Activated T-helper 1 cell treated with Interleukin-2 at 50 U/mL for 16 hours (primary cell): ENCODE data around the gene CARD10.
A peak's percentile ranks its signal among the peaks of the same experiment; 100 is the strongest.

Source experiments
- DNase-seq: peaks from one replicate; pipeline ENCODE4 v3.0.0-alpha.2; 2020; ENCODE audit warnings: low read depth

CARD10 gene

GRCh38 chr22:37519268-37520195 lies at the start of gene CARD10:
CARD10 (minus strand) TSS chr22:37519415; CDS start chr22:37519200, 215 bp downstream.
- DNase-seq, result no peak

- no peak for DNase-seq
Measured at GRCh38 chr22:37568448-37569008, 49.3 kb upstream of the CARD10 start.

GRCh38 chr22:37568012-37568411 lies 48.8 kb upstream of the CARD10 start:
- no peak for DNase-seq

GRCh38 chr22:37566903-37567798 lies 47.9 kb upstream of the CARD10 start:
- DNase-seq, result peak; percentile 84

GRCh38 chr22:37566329-37566837 lies 47.2 kb upstream of the CARD10 start:
- DNase-seq, result peak; percentile 22

GRCh38 chr22:37565830-37566229 lies 46.6 kb upstream of the CARD10 start:
- DNase-seq, result no peak

GRCh38 chr22:37564111-37564711 lies 45.0 kb upstream of the CARD10 start:
- DNase-seq, result no peak

GRCh38 chr22:37563153-37564081 lies 44.2 kb upstream of the CARD10 start:
- DNase-seq, result no peak

GRCh38 chr22:37562049-37562875 lies 43.0 kb upstream of the CARD10 start:
- no peak for DNase-seq

- peak; percentile 47 for DNase-seq
Measured at GRCh38 chr22:37561212-37562048, 42.2 kb upstream of the CARD10 start.

GRCh38 chr22:37560608-37561211 lies 41.5 kb upstream of the CARD10 start:
- no peak for DNase-seq

GRCh38 chr22:37559901-37560607 lies 40.8 kb upstream of the CARD10 start, which contains the start of gene CDC42EP1:
CDC42EP1 (plus strand) TSS chr22:37560480; CDS start chr22:37566350, 5,870 bp downstream.
- DNase-seq, result no peak

- DNase-seq, result no peak
Measured at GRCh38 chr22:37559521-37559900, 40.3 kb upstream of the CARD10 start.

GRCh38 chr22:37558815-37559214 lies 39.6 kb upstream of the CARD10 start:
- DNase-seq, result no peak

- DNase-seq, result no peak
Measured at GRCh38 chr22:37557321-37558001, 38.2 kb upstream of the CARD10 start.

- DNase-seq, result no peak
Measured at GRCh38 chr22:37556710-37557109, 37.5 kb upstream of the CARD10 start.

- DNase-seq, result no peak
Measured at GRCh38 chr22:37555029-37555428, 35.8 kb upstream of the CARD10 start.
